C4-2B (cell line): ENCODE data around the gene IRAK1.

Experiments used
- CTCF ChIP-seq: fragments of 450-650 bp; conservative IDR thresholded peaks from 2 replicates; pipeline ENCODE4 v1.5.1; 2017; ENCODE audit warnings: mild to moderate bottlenecking
- ZFX ChIP-seq: fragments of 450-650 bp; IDR thresholded peaks from 2 replicates; pipeline ENCODE4 v1.6.1; 2017

GRCh38 chrX:154033848-154034247 lies 14.1 kb upstream of the IRAK1 start:
- TF ChIP-seq CTCF: no peak
- TF ChIP-seq ZFX: no peak
